ENCODE results near the gene CLEC11A.

The CLEC11A gene

DNA sequence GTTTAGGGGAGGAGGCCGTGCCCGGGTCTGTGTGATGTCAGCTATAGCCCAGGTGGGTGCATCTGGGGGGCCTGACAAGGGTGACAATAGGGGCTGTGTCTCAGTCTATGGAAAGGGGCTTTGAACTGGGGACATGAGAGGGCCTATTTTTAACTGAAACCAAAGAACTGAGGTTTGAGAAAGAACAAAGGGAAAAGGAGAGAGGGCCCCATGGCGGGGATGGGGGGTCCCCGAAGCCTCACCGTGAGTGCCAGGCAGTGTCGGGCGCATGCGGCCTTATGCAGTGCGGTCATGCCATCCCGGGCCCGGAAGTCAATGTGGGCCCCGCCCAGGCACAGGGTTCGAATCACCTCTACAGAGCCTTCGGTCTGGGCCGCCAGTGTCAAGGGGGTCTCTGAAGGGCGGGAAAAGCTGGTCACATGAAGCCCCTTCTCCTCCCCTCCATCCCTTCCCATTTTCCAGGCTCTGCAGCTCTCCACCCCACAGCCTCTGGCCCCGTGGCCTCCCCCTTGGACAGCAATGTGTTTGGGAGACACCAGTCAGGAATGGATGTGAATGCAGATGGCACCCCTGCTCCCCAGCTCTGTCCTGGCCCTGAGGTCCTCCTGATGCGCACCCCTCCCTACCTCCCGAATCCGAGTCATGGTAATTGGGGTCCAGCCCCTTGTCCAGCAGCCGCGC lies 9.5 kb upstream of the CLEC11A start:
- no peaks in the 10 kb centered on the region for H3K4me1 Mint-ChIP-seq (ENCODE audit: low read depth)
- no peak overlapping the region for H3K27ac Mint-ChIP-seq
- H3K4me3 Mint-ChIP-seq: no peak overlapping the region
- no peaks in the 10 kb centered on the region for H3K9me3 Mint-ChIP-seq
- H3K36me3 Mint-ChIP-seq (ENCODE audit: low read depth): no peaks in the 10 kb centered on the region
- peaks cover 38% of the 10 kb centered on the region for H3K27me3 Mint-ChIP-seq (ENCODE audit: low read depth)

DNA sequence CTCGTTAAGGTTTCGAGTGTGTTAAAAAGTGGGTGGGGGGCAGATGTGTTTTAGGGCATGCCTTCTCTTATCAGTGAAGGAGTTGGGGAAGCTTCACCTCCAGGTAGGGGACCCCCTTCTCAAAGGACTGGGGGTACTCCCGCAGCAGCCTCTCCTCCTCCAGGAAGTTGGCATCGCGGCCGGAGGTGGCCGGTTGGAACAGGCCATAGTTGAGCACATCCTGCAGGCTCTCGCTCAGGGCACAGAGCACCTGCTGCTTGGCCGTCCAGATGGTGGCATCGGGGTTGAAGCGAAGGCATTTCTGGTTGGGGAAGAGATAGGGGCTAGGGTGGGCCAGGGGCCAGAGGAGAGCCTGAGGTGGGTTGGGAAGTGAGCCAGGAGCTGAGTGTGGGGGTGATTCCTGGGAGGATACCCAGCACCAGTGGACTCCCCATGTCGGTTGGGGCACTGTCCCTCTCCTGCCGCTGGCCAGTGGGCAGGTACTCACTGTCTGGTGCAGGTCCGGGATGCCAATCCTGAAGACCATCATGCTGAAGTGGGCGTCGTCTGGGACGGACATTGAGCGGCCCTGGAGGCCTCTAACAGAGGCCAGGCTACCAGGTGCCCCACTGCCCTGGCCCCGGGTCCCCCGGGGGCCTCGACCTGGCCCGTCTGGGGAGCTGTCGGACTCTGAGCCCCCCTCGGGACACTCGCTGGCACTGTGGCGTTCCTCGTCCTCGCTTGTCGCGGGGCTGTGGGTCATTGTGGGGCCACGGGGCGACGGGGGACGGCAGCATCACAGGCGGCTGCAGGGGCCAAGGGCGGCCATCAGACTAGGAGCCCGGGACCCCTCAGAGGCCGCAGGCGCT lies 6.8 kb upstream of the CLEC11A start:
- H3K27me3 Mint-ChIP-seq (ENCODE audit: low read depth): peaks cover 53% of the 10 kb centered on the region
- no peaks in the 10 kb centered on the region for H3K36me3 Mint-ChIP-seq (ENCODE audit: low read depth)
- no peaks in the 10 kb centered on the region for H3K9me3 Mint-ChIP-seq
- peaks cover 4% of the 10 kb centered on the region for H3K4me1 Mint-ChIP-seq (ENCODE audit: low read depth)
- no peak overlapping the region for H3K4me3 Mint-ChIP-seq
- no peak overlapping the region for H3K27ac Mint-ChIP-seq

DNA sequence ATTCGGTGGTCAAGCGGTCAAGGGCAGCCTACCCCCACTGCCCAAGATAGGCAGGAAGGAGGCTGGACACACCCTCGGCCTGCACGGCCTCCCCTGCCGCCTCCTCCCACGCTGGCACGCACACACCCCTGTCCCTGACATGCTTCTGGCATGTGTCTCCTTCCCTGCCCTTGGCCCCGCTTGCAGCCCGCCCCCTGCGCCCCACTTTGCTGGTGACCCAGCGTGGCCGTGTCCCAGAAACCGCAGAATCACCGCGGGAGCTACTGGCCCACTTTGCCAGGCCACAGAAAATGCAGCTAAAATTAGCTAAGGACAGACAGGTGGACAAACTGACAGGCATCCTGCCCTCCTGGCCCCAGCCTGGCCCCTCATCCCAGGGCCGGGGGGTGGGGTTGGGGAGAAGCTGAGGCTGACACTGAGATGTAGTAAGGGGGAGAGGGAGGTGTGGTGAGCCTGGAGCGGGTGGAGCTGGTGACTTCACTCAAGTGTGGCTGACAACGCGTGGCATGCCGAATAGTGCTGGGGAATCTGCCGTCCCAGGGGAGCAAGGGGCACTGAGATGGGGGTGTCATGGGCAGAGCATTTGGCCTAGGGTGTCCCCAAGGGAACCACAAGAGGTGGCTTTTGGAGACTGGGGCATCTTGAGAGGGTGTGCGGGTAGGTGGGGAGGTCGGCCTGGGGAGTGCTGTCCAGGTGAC lies 6.0 kb upstream of the CLEC11A start:
- Mint-ChIP-seq H3K4me3 (no peak overlapping the region), H3K36me3 (ENCODE audit: low read depth) (no peaks in the 10 kb centered on the region), H3K9me3 (no peaks in the 10 kb centered on the region), H3K27ac (no peak overlapping the region), H3K27me3 (ENCODE audit: low read depth) (peaks cover 61% of the 10 kb centered on the region), H3K4me1 (ENCODE audit: low read depth) (peaks cover 4% of the 10 kb centered on the region)

DNA sequence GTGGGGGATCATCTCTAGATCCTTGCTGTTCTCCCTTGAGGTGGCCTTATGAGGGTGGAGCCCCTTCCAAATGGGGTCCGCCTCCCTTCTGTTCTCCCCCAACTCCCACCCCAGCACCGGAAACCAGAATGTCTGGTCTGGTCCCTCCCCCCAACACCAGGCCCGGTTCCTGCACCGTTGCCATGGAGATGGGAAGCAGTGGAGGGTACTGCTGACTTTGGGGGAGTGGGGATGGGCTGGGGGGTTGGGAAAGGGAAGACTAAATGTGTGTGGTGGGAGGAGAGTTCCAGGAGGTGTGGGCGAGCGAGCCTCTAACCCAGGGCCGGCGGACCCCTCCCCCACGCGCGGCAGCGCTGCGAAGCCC lies 5.3 kb upstream of the CLEC11A start:
- H3K9me3 Mint-ChIP-seq: no peaks in the 10 kb centered on the region
- H3K27ac Mint-ChIP-seq: no peak overlapping the region
- H3K27me3 Mint-ChIP-seq (ENCODE audit: low read depth): peaks cover 67% of the 10 kb centered on the region
- no peaks in the 10 kb centered on the region for H3K36me3 Mint-ChIP-seq (ENCODE audit: low read depth)
- H3K4me3 Mint-ChIP-seq: no peak overlapping the region
- H3K4me1 Mint-ChIP-seq (ENCODE audit: low read depth): peaks cover 5% of the 10 kb centered on the region

DNA sequence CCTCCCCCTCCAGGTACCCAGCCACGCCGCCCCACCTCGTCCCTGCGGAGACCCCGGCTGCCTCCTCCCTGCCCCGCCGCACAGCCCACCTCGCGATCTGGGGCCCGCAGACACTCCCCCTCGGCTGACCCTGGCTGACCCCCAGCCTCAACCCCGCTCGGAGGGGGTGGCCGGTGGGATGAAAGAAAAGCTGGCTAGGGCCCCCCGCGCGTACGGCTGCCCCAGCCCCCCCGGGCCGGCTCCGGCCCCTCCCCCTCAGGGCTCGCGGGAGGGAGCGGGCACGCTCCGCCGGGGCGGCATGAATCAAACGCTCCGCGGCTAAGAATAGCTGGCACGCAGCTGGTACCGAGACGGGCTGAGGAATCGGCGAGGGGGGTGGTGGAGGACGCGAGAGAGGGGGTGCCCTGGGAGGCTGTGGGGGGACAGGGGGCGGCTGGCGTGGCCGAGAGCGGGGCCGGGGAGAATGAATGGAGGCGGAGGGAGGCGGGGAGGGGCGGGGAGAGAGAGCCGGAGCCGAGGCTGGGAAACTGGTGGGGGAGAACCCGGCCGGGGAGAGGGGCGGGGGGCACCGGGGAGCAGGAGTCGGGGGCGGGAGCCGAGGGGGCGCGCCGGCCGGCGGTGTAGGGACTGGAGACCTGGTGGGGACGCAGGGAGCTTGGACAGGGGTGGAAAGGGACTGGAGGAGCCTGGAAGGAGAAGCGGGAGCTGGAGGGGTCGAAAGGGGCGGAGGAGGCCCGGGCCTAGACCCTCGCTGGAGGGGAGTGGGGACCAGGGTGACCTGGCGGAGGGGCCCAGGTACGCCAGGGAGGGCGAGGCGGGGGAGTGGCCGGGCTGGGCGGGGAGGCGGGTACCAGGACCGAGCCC lies 4.7 kb upstream of the CLEC11A start:
- Mint-ChIP-seq H3K9me3 (no peaks in the 10 kb centered on the region), H3K27me3 (ENCODE audit: low read depth) (peaks cover 68% of the 10 kb centered on the region), H3K36me3 (ENCODE audit: low read depth) (no peaks in the 10 kb centered on the region), H3K4me3 (no peak overlapping the region), H3K27ac (no peak overlapping the region), H3K4me1 (ENCODE audit: low read depth) (peaks cover 8% of the 10 kb centered on the region)

DNA sequence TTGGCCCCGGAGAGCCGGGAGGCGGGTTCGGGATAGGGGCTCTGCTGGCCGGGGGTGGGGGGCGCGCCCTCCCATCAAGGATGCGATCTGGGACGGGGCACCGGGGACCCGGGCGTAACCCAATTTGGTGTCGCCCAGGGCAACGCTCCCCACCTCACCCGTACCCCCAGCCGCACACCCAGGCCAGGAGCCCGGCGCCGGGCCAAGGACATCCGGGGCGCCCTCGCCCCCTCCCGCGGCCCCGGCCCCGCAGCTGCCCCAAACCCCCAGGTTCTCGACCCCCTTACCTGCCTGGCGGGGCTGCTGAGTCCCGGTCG lies 4.1 kb upstream of the CLEC11A start:
- H3K27ac Mint-ChIP-seq: no peak overlapping the region
- H3K36me3 Mint-ChIP-seq (ENCODE audit: low read depth): no peaks in the 10 kb centered on the region
- H3K9me3 Mint-ChIP-seq: no peaks in the 10 kb centered on the region
- peaks cover 8% of the 10 kb centered on the region for H3K4me1 Mint-ChIP-seq (ENCODE audit: low read depth)
- no peak overlapping the region for H3K4me3 Mint-ChIP-seq
- H3K27me3 Mint-ChIP-seq (ENCODE audit: low read depth): peaks cover 73% of the 10 kb centered on the region

DNA sequence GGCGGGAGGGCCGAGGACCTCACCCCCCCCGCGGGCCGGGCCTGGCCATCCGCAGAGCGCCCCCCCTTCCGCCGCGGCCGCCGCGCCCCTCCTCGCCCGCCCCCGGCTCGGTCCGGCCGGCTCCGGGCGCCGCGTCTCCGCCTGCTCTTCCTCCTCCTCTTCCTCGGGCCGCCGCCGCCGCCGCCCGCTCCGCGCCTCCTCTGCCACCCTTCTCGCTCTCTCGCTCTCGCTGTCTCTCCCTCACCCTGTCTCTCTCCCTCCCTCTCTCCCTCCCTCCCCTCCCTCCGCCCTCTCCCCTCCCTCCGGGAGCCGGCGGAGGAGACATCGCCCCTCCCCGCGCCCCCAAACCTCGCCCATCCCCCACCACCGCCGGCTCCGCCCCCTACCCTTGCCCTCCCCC lies 3.6 kb upstream of the CLEC11A start, which contains the start of gene SHANK1:
Gene SHANK1 (minus strand): TSS at position 237 of the 400 bp plus-strand sequence. CDS start 2,883 bp downstream, outside the sequence.
- no peak within 1 kb of the TSS for H3K27ac Mint-ChIP-seq
- H3K36me3 Mint-ChIP-seq (ENCODE audit: low read depth): no peaks in the 10 kb centered on the region
- H3K4me1 Mint-ChIP-seq (ENCODE audit: low read depth): peaks cover 8% of the 10 kb centered on the region
- H3K27me3 Mint-ChIP-seq (ENCODE audit: low read depth): peaks cover 76% of the 10 kb centered on the region
- H3K4me3 Mint-ChIP-seq: no peak within 1 kb of the TSS
- H3K9me3 Mint-ChIP-seq: no peaks in the 10 kb centered on the region

DNA sequence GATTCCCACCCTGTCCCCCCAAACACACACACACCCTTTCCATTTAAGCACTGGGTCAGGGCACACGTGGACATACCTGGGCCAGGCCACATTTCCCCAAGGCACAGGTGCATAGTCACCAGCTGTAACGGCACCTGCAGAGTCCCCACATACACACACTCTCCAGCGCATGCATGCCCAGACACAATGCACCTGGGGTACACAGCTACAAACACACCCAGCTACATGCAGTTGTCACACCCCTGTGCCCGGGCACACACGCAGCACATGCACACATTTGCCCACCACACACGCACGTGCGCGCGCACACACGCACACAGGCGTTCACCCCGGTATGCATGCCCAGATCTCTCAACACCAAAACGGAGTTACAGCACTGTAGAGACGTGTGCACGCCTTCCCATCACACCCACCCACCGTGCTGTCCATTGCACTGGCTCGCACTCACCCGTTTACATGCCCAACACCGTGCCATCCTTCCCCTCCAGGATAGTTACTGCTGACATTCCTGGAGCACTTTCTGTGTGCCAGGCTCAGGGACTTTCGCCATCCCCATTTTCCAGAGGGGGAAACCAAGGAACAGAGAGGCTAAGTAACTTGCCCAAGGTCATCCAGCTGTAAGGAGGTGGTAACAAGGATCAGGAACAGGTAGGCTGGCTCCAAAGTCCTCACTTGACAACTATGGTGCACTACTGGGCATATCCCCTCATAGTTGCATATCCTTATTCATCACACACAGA lies 2.8 kb upstream of the CLEC11A start:
- no peak overlapping the region for H3K4me3 Mint-ChIP-seq
- H3K9me3 Mint-ChIP-seq: no peaks in the 10 kb centered on the region
- H3K4me1 Mint-ChIP-seq (ENCODE audit: low read depth): peaks cover 8% of the 10 kb centered on the region
- H3K27ac Mint-ChIP-seq: no peak overlapping the region
- H3K36me3 Mint-ChIP-seq (ENCODE audit: low read depth): no peaks in the 10 kb centered on the region
- H3K27me3 Mint-ChIP-seq (ENCODE audit: low read depth): peaks cover 70% of the 10 kb centered on the region

DNA sequence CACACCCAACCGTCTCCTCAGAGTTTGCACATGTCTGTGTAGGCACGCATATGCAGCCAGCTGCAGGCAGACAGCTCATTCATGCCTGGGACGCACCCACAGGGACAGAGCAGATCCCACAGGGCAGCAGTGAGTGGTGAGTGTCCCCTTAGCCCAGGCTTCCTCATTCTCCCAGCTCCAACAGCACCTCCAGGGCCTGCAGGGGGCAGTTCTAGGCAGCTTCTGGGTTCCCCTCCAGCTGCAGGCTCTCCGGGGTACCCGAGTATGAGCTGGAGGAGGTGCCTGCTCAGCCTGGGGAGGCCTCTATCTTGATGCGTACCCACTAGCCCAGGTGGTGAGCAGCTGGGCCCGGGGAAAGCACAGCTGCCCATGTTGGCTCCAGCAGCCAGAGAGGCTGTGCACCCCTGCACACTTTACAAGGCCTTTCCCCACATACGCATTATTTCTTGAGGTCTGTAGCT lies 2.2 kb upstream of the CLEC11A start:
- H3K27ac Mint-ChIP-seq: no peak overlapping the region
- H3K4me3 Mint-ChIP-seq: no peak overlapping the region
- no peaks in the 10 kb centered on the region for H3K36me3 Mint-ChIP-seq (ENCODE audit: low read depth)
- peaks cover 12% of the 10 kb centered on the region for H3K4me1 Mint-ChIP-seq (ENCODE audit: low read depth)
- no peaks in the 10 kb centered on the region for H3K9me3 Mint-ChIP-seq
- H3K27me3 Mint-ChIP-seq (ENCODE audit: low read depth): peaks cover 64% of the 10 kb centered on the region

DNA sequence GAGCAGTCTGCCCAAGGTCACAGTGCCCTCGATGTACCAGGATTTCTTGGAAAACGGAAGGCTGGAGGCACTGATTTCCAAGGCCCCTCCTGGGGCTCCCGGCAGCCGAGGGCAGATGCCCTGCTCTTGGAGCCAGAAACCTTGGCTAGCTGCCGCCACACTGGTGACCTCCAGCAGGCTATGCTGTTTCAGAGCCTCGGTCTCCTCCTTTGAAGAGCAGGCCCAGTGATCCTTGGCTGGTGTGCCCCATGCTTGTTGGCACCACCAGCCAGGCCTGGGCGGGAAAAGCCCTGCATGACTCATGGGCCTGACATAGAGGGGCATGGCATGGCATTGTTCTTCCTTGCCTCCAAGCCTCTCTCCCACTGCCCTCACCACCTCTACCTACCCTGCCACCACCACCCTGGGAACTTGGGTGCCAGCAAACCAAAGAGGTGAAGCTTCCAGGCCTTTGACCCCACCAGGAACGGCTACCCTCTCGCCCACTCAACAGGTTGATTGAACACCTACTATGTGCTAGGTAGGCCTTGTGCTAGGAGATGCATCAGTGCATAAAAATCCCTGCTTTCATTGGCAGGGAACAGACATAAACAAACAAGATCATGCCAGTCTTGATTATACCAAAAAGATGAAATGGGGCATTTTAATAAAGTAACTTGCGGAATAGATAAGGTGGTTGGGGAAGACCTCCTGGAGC lies 1.6 kb upstream of the CLEC11A start:
- peaks cover 58% of the 10 kb centered on the region for H3K27me3 Mint-ChIP-seq (ENCODE audit: low read depth)
- no peaks in the 10 kb centered on the region for H3K36me3 Mint-ChIP-seq (ENCODE audit: low read depth)
- no peak overlapping the region for H3K27ac Mint-ChIP-seq
- peaks cover 14% of the 10 kb centered on the region for H3K4me1 Mint-ChIP-seq (ENCODE audit: low read depth)
- H3K4me3 Mint-ChIP-seq: peak overlapping the region; percentile 30
- no peaks in the 10 kb centered on the region for H3K9me3 Mint-ChIP-seq

DNA sequence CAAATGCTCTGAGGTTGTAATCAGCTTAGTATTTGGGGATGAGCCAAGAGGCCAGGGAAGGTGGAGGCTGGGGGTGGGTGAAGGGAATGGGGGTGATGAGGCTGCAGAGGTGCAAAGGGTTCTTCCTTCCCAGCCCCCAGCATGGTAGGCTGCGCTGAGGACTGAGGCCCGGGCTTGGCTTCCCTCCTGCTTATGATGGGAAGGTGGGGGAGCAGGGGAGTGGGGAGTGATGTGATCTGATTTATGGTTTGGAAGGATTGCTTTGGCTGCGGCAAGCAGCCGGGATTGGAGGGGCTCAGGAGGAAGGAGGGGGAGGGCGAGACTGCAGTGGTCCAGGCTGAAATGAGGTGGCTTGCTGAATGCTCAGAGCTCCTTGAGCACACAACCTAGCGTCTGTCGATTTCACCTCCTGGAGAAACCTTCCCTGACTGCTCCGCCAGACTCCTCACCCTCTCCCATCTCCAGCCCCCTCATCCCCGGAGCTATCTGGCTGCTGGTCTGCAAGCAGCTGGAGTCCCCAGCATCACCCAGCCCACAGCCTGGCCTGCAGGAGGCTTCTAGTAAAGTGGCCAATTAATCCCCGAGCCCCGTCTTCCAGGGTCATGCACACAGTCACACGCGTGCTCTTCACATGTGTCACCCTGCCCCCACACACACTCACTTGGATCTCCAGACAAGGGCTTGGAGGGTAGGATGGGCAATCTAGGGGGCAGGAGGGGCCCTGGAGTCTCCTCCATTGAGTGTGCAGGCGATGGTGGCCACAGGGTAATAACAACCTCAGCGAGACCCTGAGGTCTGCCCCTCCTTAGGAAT lies 757 bp upstream of the CLEC11A start:
- Mint-ChIP-seq H3K36me3 (ENCODE audit: low read depth) (no peaks in the 10 kb centered on the region), H3K27me3 (ENCODE audit: low read depth) (peaks cover 53% of the 10 kb centered on the region), H3K9me3 (no peaks in the 10 kb centered on the region), H3K4me3 (peak overlapping the region; percentile 30), H3K27ac (no peak overlapping the region), H3K4me1 (ENCODE audit: low read depth) (peaks cover 16% of the 10 kb centered on the region)

DNA sequence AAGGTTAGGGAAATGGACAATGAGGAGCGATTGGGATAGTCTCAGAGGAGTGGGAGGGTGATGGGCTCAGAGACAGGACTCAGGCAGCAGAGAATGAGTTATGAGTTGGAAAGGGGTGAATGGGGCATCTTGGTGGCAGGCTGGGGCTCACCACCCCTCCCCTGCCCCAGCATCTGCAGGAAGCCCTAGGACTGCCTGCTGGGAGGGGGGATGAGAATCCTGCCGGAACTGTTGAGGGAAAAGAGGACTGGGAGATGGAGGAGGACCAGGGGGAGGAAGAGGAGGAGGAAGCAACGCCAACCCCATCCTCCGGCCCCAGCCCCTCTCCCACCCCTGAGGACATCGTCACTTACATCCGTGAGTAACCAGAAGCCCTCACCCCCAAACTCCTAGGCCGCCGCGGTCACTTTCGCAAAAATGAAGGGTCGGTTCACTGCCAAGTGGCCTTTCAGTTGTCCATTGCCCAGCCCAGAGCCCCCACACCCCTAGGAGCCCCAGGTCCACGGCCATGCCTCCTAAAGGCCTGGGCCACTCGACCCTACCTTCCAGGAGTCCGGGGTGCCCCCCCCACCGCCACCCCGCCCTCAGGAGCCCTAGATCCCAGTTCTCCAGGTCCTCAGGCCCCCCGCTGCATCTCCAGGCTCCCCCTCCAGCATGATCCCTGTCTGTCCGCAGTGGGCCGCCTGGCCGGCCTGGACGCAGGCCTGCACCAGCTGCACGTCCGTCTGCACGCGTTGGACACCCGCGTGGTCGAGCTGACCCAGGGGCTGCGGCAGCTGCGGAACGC lies 764 bp downstream of the CLEC11A start:
- Mint-ChIP-seq H3K4me1 (ENCODE audit: low read depth) (peaks cover 18% of the 10 kb centered on the region), H3K27me3 (ENCODE audit: low read depth) (peaks cover 48% of the 10 kb centered on the region), H3K27ac (no peak overlapping the region)

More for the DNA sequence above, 764 bp downstream of the CLEC11A start:
- peaks cover 3% of the 10 kb centered on the region for H3K9me3 Mint-ChIP-seq
- H3K36me3 Mint-ChIP-seq (ENCODE audit: low read depth): no peaks in the 10 kb centered on the region
- H3K4me3 Mint-ChIP-seq: peak overlapping the region; percentile 85

All from T-helper 1 cell treated with Interleukin-12 subunit alpha and Interleukin-12 subunit beta and Interleukin-4 antibody, amounts not matched to agents 30 μg/mL and 1 μg/mL, for 36 hours (primary cell).